Measurements from ENCODE around the gene RHBDD1.

- TF ChIP-seq, protein P1, sequence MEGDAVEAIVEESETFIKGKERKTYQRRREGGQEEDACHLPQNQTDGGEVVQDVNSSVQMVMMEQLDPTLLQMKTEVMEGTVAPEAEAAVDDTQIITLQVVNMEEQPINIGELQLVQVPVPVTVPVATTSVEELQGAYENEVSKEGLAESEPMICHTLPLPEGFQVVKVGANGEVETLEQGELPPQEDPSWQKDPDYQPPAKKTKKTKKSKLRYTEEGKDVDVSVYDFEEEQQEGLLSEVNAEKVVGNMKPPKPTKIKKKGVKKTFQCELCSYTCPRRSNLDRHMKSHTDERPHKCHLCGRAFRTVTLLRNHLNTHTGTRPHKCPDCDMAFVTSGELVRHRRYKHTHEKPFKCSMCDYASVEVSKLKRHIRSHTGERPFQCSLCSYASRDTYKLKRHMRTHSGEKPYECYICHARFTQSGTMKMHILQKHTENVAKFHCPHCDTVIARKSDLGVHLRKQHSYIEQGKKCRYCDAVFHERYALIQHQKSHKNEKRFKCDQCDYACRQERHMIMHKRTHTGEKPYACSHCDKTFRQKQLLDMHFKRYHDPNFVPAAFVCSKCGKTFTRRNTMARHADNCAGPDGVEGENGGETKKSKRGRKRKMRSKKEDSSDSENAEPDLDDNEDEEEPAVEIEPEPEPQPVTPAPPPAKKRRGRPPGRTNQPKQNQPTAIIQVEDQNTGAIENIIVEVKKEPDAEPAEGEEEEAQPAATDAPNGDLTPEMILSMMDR (IDR thresholded peaks at IDR 0.05; ENCODE audit: low read depth, low read length, poor library complexity, severe bottlenecking), result no peak
- no peak for TF ChIP-seq EZH2phosphoT487 (IDR thresholded peaks at IDR 0.05; ENCODE audit: borderline replicate concordance, low read length)
Measured at GRCh38 chr2:226849349-226849748, 13.5 kb downstream of the RHBDD1 start.
